NCI-H2196 treated with DMSO at 0.1 percent for 48 hours (cell line): ENCODE data around the gene CST9.

Experiments
- DNase-seq: peaks from one replicate; lab custom pipeline; 2025; ENCODE audit not compliant: unreplicated experiment; lab: John Stamatoyannopoulos, UW

Gene CST9

GRCh38 chr20:23554401-23554800 lies 51.3 kb downstream of the CST9 start:
- DNase-seq, result no peak
